GM21786 (cell line): ENCODE results near the gene CUL4A.
"Not testable (repeated sequence)": the region's sequence is repeated elsewhere in the genome, so short reads cannot be mapped to it uniquely, and the experiment has no call there.

Experiments used
- ATAC-seq: cut with Tn5 transposase; IDR thresholded peaks from one replicate; pipeline ENCODE4 v1.9.1; 2021; ENCODE audit not compliant: unreplicated experiment

Gene CUL4A

GRCh38 chr13:113233101-113233500 lies 23.7 kb downstream of the CUL4A start:
- ATAC-seq, result no peak

GRCh38 chr13:113238536-113238935 lies 29.1 kb downstream of the CUL4A start:
- ATAC-seq, result no peak

GRCh38 chr13:113239357-113239756 lies 29.9 kb downstream of the CUL4A start:
- no peak for ATAC-seq

- no peak for ATAC-seq
Measured at GRCh38 chr13:113239986-113240385, 30.6 kb downstream of the CUL4A start.

GRCh38 chr13:113241623-113242022 lies 32.2 kb downstream of the CUL4A start:
- not testable (repeated sequence) for ATAC-seq

GRCh38 chr13:113243847-113244246 lies 34.4 kb downstream of the CUL4A start:
- ATAC-seq, result no peak

GRCh38 chr13:113245849-113246796 lies 36.7 kb downstream of the CUL4A start:
- ATAC-seq, result no peak

GRCh38 chr13:113252516-113253095 lies 43.2 kb downstream of the CUL4A start:
- no peak for ATAC-seq

- not testable (repeated sequence) for ATAC-seq
Measured at GRCh38 chr13:113257908-113258307, 48.5 kb downstream of the CUL4A start.

GRCh38 chr13:113258321-113259054 lies 49.1 kb downstream of the CUL4A start:
- no peak for ATAC-seq

GRCh38 chr13:113260996-113261395 lies 51.6 kb downstream of the CUL4A start:
- ATAC-seq, result no peak

GRCh38 chr13:113263016-113263415 lies 53.6 kb downstream of the CUL4A start:
- ATAC-seq, result not testable (repeated sequence)

GRCh38 chr13:113267642-113268405 lies 58.4 kb downstream of the CUL4A start:
- no peak for ATAC-seq

GRCh38 chr13:113272031-113272430 lies 62.6 kb downstream of the CUL4A start:
- no peak for ATAC-seq

GRCh38 chr13:113272701-113273181 lies 63.3 kb downstream of the CUL4A start:
- ATAC-seq, result no peak

GRCh38 chr13:113273321-113273720 lies 63.9 kb downstream of the CUL4A start:
- ATAC-seq, result no peak

- no peak for ATAC-seq
Measured at GRCh38 chr13:113273851-113274590, 64.6 kb downstream of the CUL4A start.

GRCh38 chr13:113274721-113275120 lies 65.3 kb downstream of the CUL4A start:
- ATAC-seq, result no peak

- no peak for ATAC-seq
Measured at GRCh38 chr13:113275387-113275786, 66.0 kb downstream of the CUL4A start.

- ATAC-seq, result no peak
Measured at GRCh38 chr13:113280126-113280525, 70.7 kb downstream of the CUL4A start.
